H1 (cell line): ENCODE results near the gene COL11A2. TPM values are rescaled to one million over a fixed set of nuclear protein-coding genes. Genes with fewer than 3 reads are reported as not detected.

Experiments used
- CTCF ChIA-PET: fragments of 300-600 bp; sonication (Branson Sonifier 250); formaldehyde crosslinking; loops from one replicate; lab custom pipeline; 2021; ENCODE audit not compliant: partially characterized antibody; lab: Charles Lee
- POLR2A ChIA-PET: fragments of 300-600 bp; sonication (Branson Sonifier 250); formaldehyde crosslinking; loops from one replicate; lab custom pipeline; 2021; ENCODE audit warnings: inconsistent platforms; ENCODE audit not compliant: partially characterized antibody; lab: Charles Lee
- DNase-seq, 2 experiments: peaks; one replicate each; pipeline versions ENCODE4 v3.0.0 to v3.0.0-alpha.2; 2010 to 2022; ENCODE audit warnings: low spot score in 2 of 2, low read depth in 1 of 2, mixed read lengths in 1 of 2
- FAIRE-seq: peaks from 2 replicates; lab custom pipeline; 2011; peaks lifted over from hg19 to GRCh38; lab: Jason Lieb, UNC
- H2AFZ ChIP-seq: 2 replicates; pipeline ENCODE4 v1.8.1; 2012; ENCODE audit warnings: low read length, inconsistent platforms
- H2AK5ac ChIP-seq: 2 replicates; pipeline ENCODE4 v1.6.1; 2013; ENCODE audit warnings: low read depth, low read length
- H2BK120ac ChIP-seq: replicated peaks from 2 replicates; pipeline ENCODE3; 2013; ENCODE audit warnings: low read depth, low read length, inconsistent platforms
- H2BK12ac ChIP-seq: 2 replicates; pipeline ENCODE4 v1.6.1; 2013; ENCODE audit warnings: low read depth, low read length
- H2BK15ac ChIP-seq: 2 replicates; pipeline ENCODE4 v1.6.1; 2013; ENCODE audit warnings: low read length
- H2BK20ac ChIP-seq: 2 replicates; pipeline ENCODE4 v1.6.1; 2013; ENCODE audit warnings: low read length
- H2BK5ac ChIP-seq: 2 replicates; pipeline ENCODE4 v1.6.1; 2013; ENCODE audit warnings: low read depth, low read length
- H3K14ac ChIP-seq: 2 replicates; pipeline ENCODE4 v1.6.1; 2013; ENCODE audit warnings: inconsistent platforms; ENCODE audit not compliant: insufficient read length
- H3K18ac ChIP-seq: 2 replicates; pipeline ENCODE4 v1.6.1; 2013; ENCODE audit warnings: low read length; ENCODE audit errors: extremely low read depth
- H3K23ac ChIP-seq: 2 replicates; pipeline ENCODE4 v1.6.1; 2013; ENCODE audit warnings: inconsistent platforms; ENCODE audit not compliant: insufficient read length
- H3K23me2 ChIP-seq: 2 replicates; pipeline ENCODE4 v1.6.1; 2013; ENCODE audit warnings: low read depth, low read length
- H3K27ac ChIP-seq: 2 replicates; pipeline ENCODE4 v1.6.1; 2011; ENCODE audit warnings: low read depth, low read length, inconsistent platforms
- H3K27me3 ChIP-seq, 4 experiments: replicated peaks in 1 of 4; 1 replicate in 1 of 4; 2 replicates in 3 of 4; pipeline versions ENCODE4 v1.6.1 to v1.8.1; 2011 to 2013; ENCODE audit warnings: low read length in 3 of 4, mild to moderate bottlenecking in 3 of 4, inconsistent platforms in 2 of 4, mixed read lengths in 2 of 4, moderate library complexity in 1 of 4; ENCODE audit not compliant: control insufficient read depth in 3 of 4, insufficient read depth in 3 of 4; ENCODE audit errors: extremely low read depth in 1 of 4
- H3K36me3 ChIP-seq, 4 experiments: 2 replicates each; pipeline versions ENCODE4 v1.6.1 to v1.8.1; 2011 to 2013; ENCODE audit warnings: mild to moderate bottlenecking in 4 of 4, low read length in 3 of 4, moderate library complexity in 2 of 4, control low read depth in 1 of 4, inconsistent platforms in 1 of 4; ENCODE audit not compliant: insufficient read depth in 4 of 4, control insufficient read depth in 2 of 4
- H3K4ac ChIP-seq: replicated peaks from 2 replicates; pipeline ENCODE3; 2013; ENCODE audit warnings: low read length, low read depth, mixed read lengths, inconsistent platforms; ENCODE audit not compliant: insufficient read length
- H3K4me1 ChIP-seq, 4 experiments: replicated peaks in 1 of 4; 1 replicate in 1 of 4; 2 replicates in 3 of 4; pipeline versions ENCODE4 v1.6.1 to v1.8.1; 2011 to 2013; ENCODE audit warnings: low read length in 3 of 4, inconsistent platforms in 2 of 4, mixed read lengths in 1 of 4; ENCODE audit not compliant: insufficient read depth in 4 of 4, control insufficient read depth in 3 of 4
- H3K4me2 ChIP-seq, 2 experiments: 2 replicates each; pipeline versions ENCODE4 v1.6.1 to v1.8.1; 2011 to 2013; ENCODE audit warnings: low read depth in 2 of 2, low read length in 2 of 2, control low read depth in 1 of 2, inconsistent platforms in 1 of 2, mild to moderate bottlenecking in 1 of 2; ENCODE audit not compliant: insufficient read depth in 1 of 2
- H3K4me3 ChIP-seq, 4 experiments: fragments of 200-600, 300-600 bp in 1 of 4; sonication (generic), shearing (Covaris generic), sonication (Bioruptor Twin) in 1 of 4; 2 replicates each; pipeline versions ENCODE4 v1.5.1 to v1.8.1; 2011 to 2016; ENCODE audit warnings: low read length in 4 of 4, low read depth in 3 of 4, control low read depth in 2 of 4, inconsistent platforms in 2 of 4, mild to moderate bottlenecking in 2 of 4, mixed read lengths in 1 of 4, moderate library complexity in 1 of 4; ENCODE audit not compliant: insufficient read depth in 2 of 4; ENCODE audit errors: extremely low read depth in 1 of 4
- H3K56ac ChIP-seq: replicated peaks from 2 replicates; pipeline ENCODE3; 2013; ENCODE audit warnings: low read depth, mild to moderate bottlenecking, mixed read lengths, low read length, inconsistent platforms; ENCODE audit not compliant: insufficient read length
- H3K79me1 ChIP-seq: 2 replicates; pipeline ENCODE4 v1.6.1; 2013; ENCODE audit warnings: low read depth, low read length, control low read depth
- H3K79me2 ChIP-seq, 2 experiments: 2 replicates each; pipeline versions ENCODE4 v1.6.1 to v1.8.1; 2012 to 2013; ENCODE audit warnings: low read length in 2 of 2, mild to moderate bottlenecking in 2 of 2, inconsistent platforms in 1 of 2; ENCODE audit not compliant: insufficient read depth in 2 of 2, control insufficient read depth in 1 of 2
- H3K9ac ChIP-seq, 4 experiments: replicated peaks in 1 of 4; 1 replicate in 1 of 4; 2 replicates in 3 of 4; pipeline versions ENCODE4 v1.6.1 to v1.8.1; 2011 to 2013; ENCODE audit warnings: low read depth in 3 of 4, low read length in 3 of 4, control low read depth in 2 of 4, mild to moderate bottlenecking in 2 of 4, moderate library complexity in 2 of 4, inconsistent platforms in 1 of 4; ENCODE audit errors: extremely low read depth in 1 of 4
- H3K9me3 ChIP-seq, 2 experiments: 2 replicates each; pipeline versions ENCODE4 v1.6.1 to v1.8.1; 2012 to 2013; ENCODE audit warnings: mild to moderate bottlenecking in 2 of 2, moderate library complexity in 2 of 2, control low read depth in 1 of 2, inconsistent platforms in 1 of 2, low read depth in 1 of 2, low read length in 1 of 2, mixed read lengths in 1 of 2; ENCODE audit not compliant: insufficient read depth in 2 of 2
- H4K20me1 ChIP-seq, 2 experiments: replicated peaks in 1 of 2; 2 replicates each; pipeline versions ENCODE3 to v1.8.1; 2011 to 2013; ENCODE audit warnings: inconsistent platforms in 2 of 2, low read length in 2 of 2, mild to moderate bottlenecking in 1 of 2; ENCODE audit not compliant: insufficient read depth in 2 of 2, control insufficient read depth in 1 of 2
- H4K5ac ChIP-seq: 2 replicates; pipeline ENCODE4 v1.6.1; 2013; ENCODE audit warnings: low read length, low read depth, mixed read lengths, inconsistent platforms; ENCODE audit not compliant: insufficient read length
- H4K8ac ChIP-seq: 2 replicates; pipeline ENCODE4 v1.8.0; 2013; ENCODE audit warnings: mild to moderate bottlenecking, moderate library complexity, low read length, inconsistent platforms; ENCODE audit not compliant: insufficient read depth; ENCODE audit errors: extremely low read depth
- H4K91ac ChIP-seq: replicated peaks from 2 replicates; pipeline ENCODE3; 2013; ENCODE audit warnings: low read length, mixed read lengths, inconsistent platforms; ENCODE audit not compliant: insufficient read length
- CHD2 ChIP-seq: IDR thresholded peaks from 2 replicates; pipeline ENCODE4 v1.6.1; 2012; ENCODE audit warnings: low read length, improper control_type of control experiment
- CREB1 ChIP-seq: IDR thresholded peaks from 2 replicates; pipeline ENCODE4 v1.6.1; 2012; ENCODE audit warnings: inconsistent platforms
- CTBP2 ChIP-seq: IDR thresholded peaks from 2 replicates; pipeline ENCODE4 v1.7.0; 2011; ENCODE audit warnings: borderline replicate concordance, mild to moderate bottlenecking, moderate library complexity, mixed read lengths, low read length; ENCODE audit not compliant: insufficient read depth, insufficient read length
- JUND ChIP-seq: IDR thresholded peaks from 2 replicates; pipeline ENCODE4 v1.6.1; 2011; ENCODE audit warnings: mild to moderate bottlenecking, improper control_type of control experiment, low read length
- NANOG ChIP-seq: IDR thresholded peaks from 2 replicates; pipeline ENCODE4 v1.6.1; 2011; ENCODE audit warnings: low read length, low read depth, mild to moderate bottlenecking, inconsistent platforms; ENCODE audit not compliant: insufficient read depth, poor library complexity, severe bottlenecking
- PHF8 ChIP-seq: fragments of 200-600 bp; sonication (generic); conservative IDR thresholded peaks from 2 replicates; pipeline ENCODE4 v1.7.1; 2012; ENCODE audit warnings: low read depth, mild to moderate bottlenecking, inconsistent platforms, low read length, moderate library complexity
- POLR2A ChIP-seq, 2 experiments: IDR thresholded peaks; 1 replicate in 1 of 2; 2 replicates in 1 of 2; pipeline ENCODE4 v1.6.1; 2011; ENCODE audit warnings: low read depth in 2 of 2, low read length in 2 of 2, mild to moderate bottlenecking in 2 of 2; ENCODE audit errors: control extremely low read depth in 1 of 2
- POU5F1 ChIP-seq: IDR thresholded peaks from 2 replicates; pipeline ENCODE4 v1.6.1; 2011; ENCODE audit warnings: low read depth, mild to moderate bottlenecking, low read length, moderate library complexity
- SP4 ChIP-seq: IDR thresholded peaks from 2 replicates; pipeline ENCODE4 v1.6.1; 2012; ENCODE audit warnings: low read length, inconsistent platforms
- TBP ChIP-seq: IDR thresholded peaks from 2 replicates; pipeline ENCODE4 v1.6.1; 2011; ENCODE audit warnings: low read depth, low read length, improper control_type of control experiment
- TCF12 ChIP-seq: IDR thresholded peaks from 2 replicates; pipeline ENCODE4 v1.6.1; 2011; ENCODE audit warnings: low read depth, mild to moderate bottlenecking, low read length
- YY1 ChIP-seq: IDR thresholded peaks from 2 replicates; pipeline ENCODE4 v1.6.1; 2011; ENCODE audit warnings: low read depth, mild to moderate bottlenecking, low read length
- WGBS, 2 experiments: shearing (Covaris generic) in 1 of 2; methylation state at CpG; one replicate each; pipeline versions ENCODE4 v1.1.6 to v1.1.7; 2013 to 2015; ENCODE audit warnings: low lambda C conversion rate in 2 of 2, mixed read lengths in 2 of 2, inconsistent platforms in 1 of 2, low coverage in 1 of 2, missing lambda C conversion rate in 1 of 2; ENCODE audit not compliant: insufficient replicate concordance in 2 of 2, insufficient coverage in 1 of 2, insufficient read length in 1 of 2; ENCODE audit errors: extremely low coverage in 1 of 2, missing lambda C conversion rate in 1 of 2; 5-methylcytosine and 5-hydroxymethylcytosine counted together
- polyA plus RNA-seq, 7 experiments: library from polyadenylated mRNA; depleted of rRNA in 3 of 7; stranded (reverse) in 5 of 7; unstranded in 2 of 7; fragments of >200 nt in 5 of 7; fragments of 200-250 nt in 2 of 7; gene quantifications; 1 replicate in 5 of 7; 2 replicates in 1 of 7; 4 replicates in 1 of 7; pipeline versions ENCODE4 v1.2.1 to v1.2.3, GENCODE V29; 2011 to 2013; ENCODE audit warnings: missing spikeins in 2 of 7, mixed read lengths in 2 of 7
- total RNA-seq: library from RNA; stranded (reverse); fragmentation: NEBNext Ultra II Directional; extraction: Animal tissue kit (Norgen Biotek cat#: 25700); gene quantifications from 2 replicates; pipeline ENCODE4 v1.2.1, GENCODE V29; 2021

COL11A2 gene
- total and polyA plus RNA-seq, 2 of the 8 experiments (the other 6 are each of a cell fraction or from before 2014, with no cell fraction given), result 2.8 to 3.8 TPM

- DNase-seq (peak; percentile 72 to 98), FAIRE-seq (no peak)
- Histone ChIP-seq H3K4me1 (peaks cover 4 to 36% (median 11%) of the 10 kb centered on the region in 4 experiments), H3K23ac (no peak within 1 kb of the TSS), H2AK5ac (no peak within 1 kb of the TSS; the same call in 1 of the 2 replicates), H3K56ac (peak within 1 kb of the TSS; percentile 34), H3K79me1 (peaks cover 16% of the 10 kb centered on the region), H3K4ac (no peak within 1 kb of the TSS), H2BK12ac (peak within 1 kb of the TSS; percentile 12; the same call in 1 of the 2 replicates), H3K79me2 (peaks cover 3 to 18% of the 10 kb centered on the region in 2 experiments; a peak in 3 of 4 replicates), H3K27me3 (peaks cover 9 to 32% (median 25%) of the 10 kb centered on the region in 4 experiments; a peak in 6 of 7 replicates), H2BK120ac (no peak within 1 kb of the TSS), H2BK15ac (0 out of 2 replicates have a peak within 1 kb of the TSS, but pooled peaks have one; percentile 19), H3K23me2 (peaks cover 30% of the 10 kb centered on the region), H3K4me3 (peak within 1 kb of the TSS; percentile 71 to 93 (median 72)), H4K8ac (no peak within 1 kb of the TSS; the same call in 1 of the 2 replicates), H4K20me1 (peaks cover 5 to 22% of the 10 kb centered on the region in 2 experiments), H3K18ac (peak within 1 kb of the TSS; percentile 75), H3K14ac (no peak within 1 kb of the TSS), H2BK20ac (peak within 1 kb of the TSS; percentile 13; the same call in 1 of the 2 replicates), H3K36me3 (peaks cover 7 to 23% (median 15%) of the 10 kb centered on the region in 4 experiments), H2BK5ac (no peak within 1 kb of the TSS), H3K9me3 (no peaks in the 10 kb centered on the region), H2AFZ (peak within 1 kb of the TSS; percentile 42; the same call in 1 of the 2 replicates), H3K27ac (no peak within 1 kb of the TSS), H3K9ac (peak within 1 kb of the TSS; percentile 22 to 66 (median 47); a peak in 3 of 7 replicates), H4K91ac (no peak within 1 kb of the TSS), H3K4me2 (peak within 1 kb of the TSS; percentile 72 to 97), H4K5ac (no peak within 1 kb of the TSS)
- ChIA-PET POLR2A (interaction anchor here (0.6 to 2.0 kb wide), 10 partner anchors 8 to 235 kb away, joined by 3 to 16 read pairs (median 6); partner anchors contain the start of genes B3GALT4, CUTA, RPS18 and VPS52), CTCF (interaction anchor here (0.6 to 2.4 kb wide), 7 partner anchors 11 to 204 kb away, joined by 3 to 23 read pairs (median 6); no protein-coding TSS in a partner anchor)
- WGBS, 2 experiments, result 2% methylated on average over 37 of the region's 48 CpGs; no CpG with 5 or more reads in 1 of the 2 experiments
- TF ChIP-seq TBP (0 out of 2 replicates have a peak, but pooled peaks have one; percentile 45), PHF8 (0 out of 2 replicates have a peak, but pooled peaks have one; percentile 44), CHD2 (no peak), CTBP2 (no peak), SP4 (no peak; the same call in 1 of the 2 replicates), CREB1 (no peak), NANOG (peak; percentile 20), POU5F1 (no peak), YY1 (peak; percentile 84), TCF12 (peak; percentile 80; the same call in 1 of the 2 replicates), POLR2A (IDR thresholded peaks at IDR 0.05; ENCODE audit: control extremely low read depth in 1 of 2, low read depth in 2 of 2, low read length in 2 of 2) (peak in 1 of 2 experiments; percentile 48; a peak in 2 of 3 replicates), JUND (no peak)
These were observed 12.3 kb upstream of the COL11A2 start, which contains the start of gene HSD17B8 for GRCh38 chr6:33204415-33205190. Gene HSD17B8, plus strand, starts transcription at chr6:33204655. Its CDS starts 14 bp downstream, at chr6:33204669.
